ENCODE data around the gene TBCE. TPM values are rescaled to one million over a fixed set of nuclear protein-coding genes. Genes with fewer than 3 reads are reported as not detected.
"Not testable (repeated sequence)": the region's sequence is repeated elsewhere in the genome, so short reads cannot be mapped to it uniquely, and the experiment has no call there.

Gene TBCE
- total RNA-seq, 4 donors from 2014 or later = 11.2 to 18.6 (median 14.6) TPM

- 90 to 100% methylated on average over 1 of the region's 1 CpG for WGBS, 2 donors
These were observed 94.7 kb downstream of the TBCE start for GRCh38 chr1:235461954-235462353.

DNA sequence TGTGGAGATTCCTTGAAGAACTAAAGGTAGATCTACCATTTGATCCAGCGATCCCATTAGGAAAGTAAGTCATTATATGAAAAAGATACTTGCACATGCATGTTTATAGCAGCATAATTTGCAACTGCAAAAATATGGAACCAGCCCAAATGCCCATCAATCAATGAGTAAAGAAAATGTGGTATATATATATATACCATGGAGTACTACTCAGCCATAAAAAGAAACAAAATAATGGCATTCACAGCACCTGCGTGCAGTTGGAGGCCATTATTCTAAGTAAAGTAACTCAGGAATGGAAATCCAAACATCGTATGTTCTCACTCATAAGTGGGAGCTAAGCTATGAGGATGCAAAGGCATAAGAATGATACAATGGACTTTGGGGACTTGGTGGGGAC, 95.6 kb downstream of the TBCE start:
- H3K4me3 ChIP-seq; H3K27me3 ChIP-seq; H3K4me1 ChIP-seq; intact Hi-C loops (cut with DNase I); DNase-seq; H3K27ac ChIP-seq; H3K9me3 ChIP-seq: not testable (repeated sequence)
- WGBS, 2 donors = 94% methylated on average over 3 of the region's 3 CpGs
- H3K36me3 ChIP-seq = peaks cover 0 to 76% (median 0%) of the 10 kb centered on the region in 3 donors

More at GRCh38 chr1:235461954-235462353, 94.7 kb downstream of the TBCE start:
- intact Hi-C loops (cut with DNase I) = no loop called here
- Histone ChIP-seq H3K4me3 (no peak overlapping the region), H3K36me3 (peaks cover 0 to 70% (median 0%) of the 10 kb centered on the region in 3 donors), H3K4me1 (no peaks in the 10 kb centered on the region), H3K27me3 (no peaks in the 10 kb centered on the region), H3K9me3 (no peaks in the 10 kb centered on the region), H3K27ac (no peak overlapping the region)
- no peak for DNase-seq
- no peak for TF ChIP-seq POLR2A (IDR thresholded peaks at IDR 0.05)
- TF ChIP-seq, protein P1, sequence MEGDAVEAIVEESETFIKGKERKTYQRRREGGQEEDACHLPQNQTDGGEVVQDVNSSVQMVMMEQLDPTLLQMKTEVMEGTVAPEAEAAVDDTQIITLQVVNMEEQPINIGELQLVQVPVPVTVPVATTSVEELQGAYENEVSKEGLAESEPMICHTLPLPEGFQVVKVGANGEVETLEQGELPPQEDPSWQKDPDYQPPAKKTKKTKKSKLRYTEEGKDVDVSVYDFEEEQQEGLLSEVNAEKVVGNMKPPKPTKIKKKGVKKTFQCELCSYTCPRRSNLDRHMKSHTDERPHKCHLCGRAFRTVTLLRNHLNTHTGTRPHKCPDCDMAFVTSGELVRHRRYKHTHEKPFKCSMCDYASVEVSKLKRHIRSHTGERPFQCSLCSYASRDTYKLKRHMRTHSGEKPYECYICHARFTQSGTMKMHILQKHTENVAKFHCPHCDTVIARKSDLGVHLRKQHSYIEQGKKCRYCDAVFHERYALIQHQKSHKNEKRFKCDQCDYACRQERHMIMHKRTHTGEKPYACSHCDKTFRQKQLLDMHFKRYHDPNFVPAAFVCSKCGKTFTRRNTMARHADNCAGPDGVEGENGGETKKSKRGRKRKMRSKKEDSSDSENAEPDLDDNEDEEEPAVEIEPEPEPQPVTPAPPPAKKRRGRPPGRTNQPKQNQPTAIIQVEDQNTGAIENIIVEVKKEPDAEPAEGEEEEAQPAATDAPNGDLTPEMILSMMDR (IDR thresholded peaks at IDR 0.05) = no peak

DNA sequence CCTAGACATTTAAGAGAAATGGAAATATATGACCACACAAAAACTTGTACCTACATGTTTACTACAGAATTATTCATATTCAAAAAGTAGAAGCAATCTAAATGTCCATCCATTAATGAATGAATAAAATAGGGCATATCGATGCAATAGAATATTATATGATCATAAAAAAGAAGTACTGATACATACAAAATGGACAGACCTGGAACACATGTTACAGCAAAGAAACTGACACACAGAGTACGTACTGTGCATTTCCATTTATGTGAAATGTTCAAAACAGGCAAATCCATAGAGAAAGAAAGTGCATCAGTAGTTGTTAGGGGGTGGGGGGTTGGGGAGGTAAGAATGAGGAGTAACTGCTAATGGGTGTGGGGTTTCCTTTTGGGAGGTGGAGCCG, 97.8 kb downstream of the TBCE start:
- Histone ChIP-seq H3K9me3 (no peaks in the 10 kb centered on the region), H3K4me3 (no peak overlapping the region), H3K27me3 (no peaks in the 10 kb centered on the region), H3K27ac (no peak overlapping the region), H3K36me3 (peaks cover 0 to 87% (median 0%) of the 10 kb centered on the region in 3 donors), H3K4me1 (no peaks in the 10 kb centered on the region)
- WGBS, 2 donors = 84 to 85% methylated on average over 3 of the region's 3 CpGs
- DNase-seq = no peak
- TF ChIP-seq POLR2A (IDR thresholded peaks at IDR 0.05) = no peak
- TF ChIP-seq, protein P1 (IDR thresholded peaks at IDR 0.05) = no peak
- intact Hi-C loops (cut with DNase I) = no loop called here

DNA sequence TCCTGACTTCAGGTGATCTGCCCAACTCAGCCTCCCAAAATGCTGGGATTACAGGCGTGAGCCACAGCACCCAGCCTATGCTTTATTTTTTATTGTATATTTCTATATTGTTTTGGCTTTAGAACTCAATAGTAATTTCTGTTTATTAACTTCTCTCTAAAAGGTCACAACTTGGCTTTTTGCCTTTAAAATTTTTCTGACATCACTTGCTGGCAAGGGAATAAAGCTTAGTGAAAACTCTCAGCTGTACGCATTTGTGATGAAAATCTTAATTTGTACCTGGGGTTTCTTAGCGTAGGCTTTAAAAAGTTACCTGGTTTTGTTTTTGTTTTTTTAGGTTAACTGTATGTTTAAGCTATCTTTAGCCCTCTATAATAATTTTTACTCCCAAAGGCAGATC, 100.8 kb downstream of the TBCE start:
- TF ChIP-seq POLR2A (IDR thresholded peaks at IDR 0.05) = no peak
- TF ChIP-seq, protein P1 (IDR thresholded peaks at IDR 0.05) = no peak
- no peak for DNase-seq
- Histone ChIP-seq H3K27me3 (no peaks in the 10 kb centered on the region), H3K9me3 (no peaks in the 10 kb centered on the region), H3K36me3 (peaks cover 0 to 95% (median 6%) of the 10 kb centered on the region in 3 donors), H3K4me1 (no peaks in the 10 kb centered on the region), H3K4me3 (no peak overlapping the region), H3K27ac (no peak overlapping the region)
- intact Hi-C loops (cut with DNase I) = no loop called here
- 74 to 78% methylated on average over 3 of the region's 3 CpGs for WGBS, 2 donors

DNA sequence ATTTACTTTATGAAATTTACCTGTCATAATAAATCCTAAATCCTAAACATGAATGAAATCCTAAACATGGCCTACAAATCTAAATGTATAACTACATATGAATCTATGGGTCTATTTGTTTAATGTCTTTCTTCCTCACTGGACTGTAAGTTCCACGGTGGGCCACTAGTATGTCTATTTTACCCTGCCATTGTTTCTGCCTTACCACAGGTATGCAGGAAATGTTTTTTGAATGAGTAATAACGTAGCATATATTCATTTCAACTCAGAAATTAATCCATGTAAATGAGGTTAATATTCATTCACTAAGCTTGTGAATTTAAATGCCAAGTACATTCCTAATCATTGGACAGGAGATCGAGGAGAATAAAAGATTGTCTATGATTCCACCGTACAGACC, 101.7 kb downstream of the TBCE start:
- no peak overlapping the region for H3K4me3 ChIP-seq
- H3K36me3 ChIP-seq = peaks cover 0 to 97% (median 6%) of the 10 kb centered on the region in 3 donors
- no peak overlapping the region for H3K27ac ChIP-seq
- TF ChIP-seq POLR2A (IDR thresholded peaks at IDR 0.05) = no peak
- TF ChIP-seq, protein P1 (IDR thresholded peaks at IDR 0.05) = peak in 1 of 6 experiments; percentile 46
- no peaks in the 10 kb centered on the region for H3K4me1 ChIP-seq
- intact Hi-C loops (cut with DNase I) = no loop called here
- 44 to 63% methylated on average over 4 of the region's 4 CpGs for WGBS, 2 donors
- H3K9me3 ChIP-seq = no peaks in the 10 kb centered on the region
- DNase-seq = no peak
- H3K27me3 ChIP-seq = no peaks in the 10 kb centered on the region

DNA sequence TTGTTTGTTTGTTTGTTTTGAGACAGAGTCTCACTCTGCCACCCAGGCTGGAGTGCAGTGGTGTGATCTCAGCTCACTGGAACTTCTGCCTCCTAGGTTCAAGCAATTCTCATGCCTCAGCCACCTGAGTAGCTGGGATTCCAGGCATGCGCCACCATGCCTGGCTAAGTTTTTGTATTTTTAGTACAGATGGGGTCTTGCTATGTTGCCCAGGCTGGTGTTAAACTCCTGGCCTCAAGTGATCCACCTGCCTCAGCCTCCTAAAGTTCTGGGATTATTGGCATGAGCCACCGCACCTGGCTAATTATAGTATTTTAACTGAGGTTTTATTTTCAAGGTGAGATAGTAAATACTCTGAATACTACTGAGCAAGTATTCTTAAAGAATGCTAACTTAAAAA, 102.7 kb downstream of the TBCE start:
- H3K27ac ChIP-seq; intact Hi-C loops (cut with DNase I); H3K9me3 ChIP-seq; DNase-seq; H3K27me3 ChIP-seq; H3K4me3 ChIP-seq; H3K4me1 ChIP-seq: not testable (repeated sequence)
- WGBS, 2 donors = 94 to 100% methylated on average over 2 of the region's 2 CpGs
- peaks cover 0 to 94% (median 6%) of the 10 kb centered on the region in 3 donors for H3K36me3 ChIP-seq
